Measurements from ENCODE around the gene MBD3L2. TPM values are rescaled to one million over a fixed set of nuclear protein-coding genes. Genes with fewer than 3 reads are reported as not detected.

MBD3L2 gene
- total and polyA plus RNA-seq, 10 donors, result not detected

DNA sequence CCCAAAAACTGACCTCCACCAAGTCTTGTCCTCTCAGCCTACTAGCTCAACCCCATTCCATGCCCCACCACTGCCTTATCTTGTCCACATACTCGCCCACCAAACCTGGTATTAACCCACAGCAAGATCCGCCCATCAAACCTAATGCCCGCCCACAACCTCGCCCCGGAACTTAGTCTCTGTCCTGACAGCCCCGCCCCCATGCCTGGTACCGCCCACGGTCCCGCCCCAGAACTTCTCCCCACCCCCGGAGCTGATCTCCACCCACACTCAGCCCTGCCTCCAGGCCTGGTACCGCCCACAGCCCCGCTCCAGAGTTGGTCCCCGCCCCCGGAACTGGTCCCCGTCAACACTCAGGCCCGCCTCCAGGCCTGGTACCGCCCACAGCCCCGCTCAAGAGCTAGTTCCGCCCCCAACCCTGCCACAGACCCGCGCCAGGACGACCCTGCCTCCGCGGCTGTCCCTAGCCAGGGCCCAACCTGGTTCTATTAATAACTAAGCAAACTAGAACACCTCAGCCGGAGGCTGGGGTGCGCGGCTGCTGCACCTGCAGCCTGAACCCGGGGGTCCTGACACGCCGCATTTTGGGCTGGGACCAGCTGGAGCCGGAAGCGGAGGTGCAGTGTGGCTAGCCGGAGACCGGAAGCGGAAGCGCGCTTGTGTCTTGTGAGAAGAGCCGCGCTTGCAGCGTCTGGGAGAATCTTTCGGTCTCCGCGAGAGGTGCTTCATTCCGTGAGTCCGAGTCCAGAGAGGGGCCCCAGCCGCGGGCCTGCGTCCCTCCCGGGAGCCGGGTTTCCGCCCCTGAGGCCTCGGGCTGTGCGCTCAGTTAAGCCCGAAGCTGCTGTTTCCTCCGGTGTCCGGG, 20.2 kb downstream of the MBD3L2 start, which contains the start of gene ZNF557:
Gene ZNF557, plus strand, starts transcription at position 662 of the 862 bp plus-strand sequence. CDS start 5,372 bp downstream, outside the sequence.
- peak within 1 kb of the TSS; percentile 85 to 100 (median 98) for H3K4me3 ChIP-seq
- peaks cover 0 to 39% (median 35%) of the 10 kb centered on the region in 6 donors for H3K36me3 ChIP-seq
- TF ChIP-seq POLR2AphosphoS5 (IDR thresholded peaks at IDR 0.05) (peak; percentile 87 to 93 (median 89)), POLR2A (IDR thresholded peaks at IDR 0.05) (peak in 1 of 3 donors; percentile 45)
- TF ChIP-seq, protein P1, sequence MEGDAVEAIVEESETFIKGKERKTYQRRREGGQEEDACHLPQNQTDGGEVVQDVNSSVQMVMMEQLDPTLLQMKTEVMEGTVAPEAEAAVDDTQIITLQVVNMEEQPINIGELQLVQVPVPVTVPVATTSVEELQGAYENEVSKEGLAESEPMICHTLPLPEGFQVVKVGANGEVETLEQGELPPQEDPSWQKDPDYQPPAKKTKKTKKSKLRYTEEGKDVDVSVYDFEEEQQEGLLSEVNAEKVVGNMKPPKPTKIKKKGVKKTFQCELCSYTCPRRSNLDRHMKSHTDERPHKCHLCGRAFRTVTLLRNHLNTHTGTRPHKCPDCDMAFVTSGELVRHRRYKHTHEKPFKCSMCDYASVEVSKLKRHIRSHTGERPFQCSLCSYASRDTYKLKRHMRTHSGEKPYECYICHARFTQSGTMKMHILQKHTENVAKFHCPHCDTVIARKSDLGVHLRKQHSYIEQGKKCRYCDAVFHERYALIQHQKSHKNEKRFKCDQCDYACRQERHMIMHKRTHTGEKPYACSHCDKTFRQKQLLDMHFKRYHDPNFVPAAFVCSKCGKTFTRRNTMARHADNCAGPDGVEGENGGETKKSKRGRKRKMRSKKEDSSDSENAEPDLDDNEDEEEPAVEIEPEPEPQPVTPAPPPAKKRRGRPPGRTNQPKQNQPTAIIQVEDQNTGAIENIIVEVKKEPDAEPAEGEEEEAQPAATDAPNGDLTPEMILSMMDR (IDR thresholded peaks at IDR 0.05 in 8 of 11, conservative IDR thresholded peaks at IDR 0.05 in 3 of 11), result peak in 1 of 11 experiments; percentile 15
- WGBS, 5 donors, result 1% methylated on average over 40 to 56 of the region's 56 CpGs
- peaks cover 6 to 24% (median 16%) of the 10 kb centered on the region in 6 donors for H3K4me1 ChIP-seq
- H3K27me3 ChIP-seq (replicated peaks in 1 of 7), result no peaks in the 10 kb centered on the region
- peak within 1 kb of the TSS; percentile 89 to 97 (median 92) for H3K27ac ChIP-seq
- DNase-seq, result peak; percentile 100
- H3K9me3 ChIP-seq, result peaks cover 0 to 6% (median 0%) of the 10 kb centered on the region in 8 donors
- intact Hi-C loops (cut with DNase I; ENCODE audit: low total_unique reads), result no loop called here

DNA sequence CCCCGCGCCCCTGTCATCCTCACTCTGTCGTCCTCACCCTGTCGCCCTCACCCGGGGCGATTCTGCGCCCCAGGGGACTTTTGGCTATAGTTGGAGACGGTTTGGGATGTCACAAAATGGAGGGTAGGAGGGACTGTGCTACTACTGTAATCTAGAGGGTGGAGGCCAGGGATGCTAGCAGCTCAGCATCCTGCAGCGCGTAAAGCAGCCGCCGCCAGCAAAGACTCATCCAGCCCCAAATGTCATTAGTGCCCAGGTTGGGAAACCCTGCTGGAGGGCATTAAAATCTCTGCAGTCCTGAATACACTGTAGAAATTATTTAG, 20.7 kb downstream of the MBD3L2 start:
- Histone ChIP-seq H3K9me3 (peaks cover 0 to 7% (median under 1%) of the 10 kb centered on the region in 8 donors), H3K36me3 (peaks cover 0 to 45% (median 40%) of the 10 kb centered on the region in 6 donors), H3K27ac (peak overlapping the region; percentile 89 to 97 (median 92)), H3K27me3 (replicated peaks in 1 of 7) (no peaks in the 10 kb centered on the region), H3K4me3 (peak overlapping the region; percentile 85 to 100 (median 98)), H3K4me1 (peaks cover 6 to 24% (median 16%) of the 10 kb centered on the region in 6 donors)
- intact Hi-C loops (cut with DNase I; ENCODE audit: low total_unique reads), result no loop called here
- TF ChIP-seq, protein P1 (IDR thresholded peaks at IDR 0.05 in 8 of 11, conservative IDR thresholded peaks at IDR 0.05 in 3 of 11), result peak in 1 of 11 experiments; percentile 0
- TF ChIP-seq POLR2A (IDR thresholded peaks at IDR 0.05) (no peak), POLR2AphosphoS5 (IDR thresholded peaks at IDR 0.05) (no peak)
- DNase-seq, result no peak
- WGBS, 5 donors, result 0 to 2% (median 1%) methylated on average over 8 to 12 of the region's 12 CpGs

DNA sequence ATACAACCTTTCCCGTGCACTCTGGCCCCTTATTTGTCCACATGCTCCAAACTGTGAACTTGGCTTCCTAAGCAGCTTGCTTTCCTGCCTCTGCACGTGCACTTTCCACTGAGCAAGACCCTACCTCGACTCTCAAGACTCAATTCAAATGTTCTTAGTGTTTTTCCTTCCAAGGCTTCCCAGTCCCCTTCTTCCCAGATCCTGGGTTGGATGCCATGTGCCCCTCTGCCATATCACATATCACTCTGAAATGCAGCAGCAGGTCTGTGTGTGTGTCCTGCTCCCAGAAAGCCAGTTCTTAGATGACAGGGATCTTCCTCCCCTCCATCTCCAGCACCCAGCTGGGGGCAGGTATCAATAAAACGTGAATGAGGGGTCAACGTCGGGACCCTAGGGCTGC, 23.4 kb downstream of the MBD3L2 start:
- intact Hi-C loops (cut with DNase I; ENCODE audit: low total_unique reads), result no loop called here
- no peak for DNase-seq
- Histone ChIP-seq H3K27ac (no peak overlapping the region), H3K9me3 (peaks cover 3 to 29% (median 27%) of the 10 kb centered on the region in 8 donors), H3K36me3 (peaks cover 23 to 71% (median 67%) of the 10 kb centered on the region in 6 donors), H3K4me1 (peaks cover 6 to 24% (median 16%) of the 10 kb centered on the region in 6 donors), H3K4me3 (no peak overlapping the region), H3K27me3 (replicated peaks in 1 of 7) (no peaks in the 10 kb centered on the region)
- WGBS, 5 donors, result 93 to 98% (median 95%) methylated on average over 6 of the region's 6 CpGs
- TF ChIP-seq, protein P1 (IDR thresholded peaks at IDR 0.05 in 8 of 11, conservative IDR thresholded peaks at IDR 0.05 in 3 of 11), result no peak
- TF ChIP-seq POLR2A (IDR thresholded peaks at IDR 0.05) (no peak), POLR2AphosphoS5 (IDR thresholded peaks at IDR 0.05) (no peak)

DNA sequence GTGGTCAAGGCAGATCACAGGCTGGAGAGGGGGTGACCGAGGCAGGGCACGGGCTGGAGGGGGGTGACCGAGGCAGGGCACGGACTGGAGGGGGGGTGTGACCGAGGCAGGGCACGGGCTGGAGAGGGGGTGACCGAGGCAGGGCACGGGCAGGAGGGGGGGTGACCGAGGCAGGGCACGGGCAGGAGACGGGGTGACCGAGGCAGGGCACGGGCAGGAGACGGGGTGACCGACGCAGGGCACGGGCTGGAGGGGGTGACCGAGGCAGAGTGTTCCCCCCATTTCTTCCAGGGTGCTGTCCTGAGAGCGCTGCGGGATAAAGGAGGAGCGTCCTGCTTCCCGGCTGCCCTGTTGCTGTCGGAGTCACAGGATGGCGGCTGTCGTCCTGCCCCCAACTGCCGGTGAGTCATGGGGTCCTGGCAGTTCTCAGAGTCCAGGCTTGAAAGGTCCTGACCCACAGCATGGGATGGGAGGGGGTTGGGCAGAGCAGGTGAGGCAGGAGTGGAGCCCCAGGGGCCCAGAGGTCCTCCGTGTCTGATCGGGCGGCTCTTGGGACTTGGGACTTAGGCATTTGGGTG, 25.7 kb downstream of the MBD3L2 start:
- Histone ChIP-seq H3K4me1 (peaks cover 6 to 17% (median 13%) of the 10 kb centered on the region in 6 donors), H3K4me3 (no peak overlapping the region), H3K9me3 (peaks cover 13 to 51% (median 50%) of the 10 kb centered on the region in 8 donors), H3K27ac (no peak overlapping the region), H3K36me3 (peaks cover 39 to 94% (median 89%) of the 10 kb centered on the region in 6 donors), H3K27me3 (replicated peaks in 1 of 7) (no peaks in the 10 kb centered on the region)
- intact Hi-C loops (cut with DNase I; ENCODE audit: low total_unique reads), result no loop called here
- 97 to 98% (median 98%) methylated on average over 25 to 29 of the region's 29 CpGs for WGBS, 5 donors
- DNase-seq, result no peak
- TF ChIP-seq POLR2A (IDR thresholded peaks at IDR 0.05), result no peak
- TF ChIP-seq POLR2AphosphoS5 (IDR thresholded peaks at IDR 0.05), result peak in 1 of 3 donors; percentile 23

Data from spleen (tissue), 11 donors.